HL-60 (cell line): Measurements from ENCODE around the gene ATF6.

Source experiments
- DNase-seq, 2 experiments: peaks; one replicate each; pipeline ENCODE4 v3.0.0-alpha.2; 2010 to 2020; ENCODE audit warnings: low read depth in 1 of 2, low spot score in 1 of 2
- H3K27ac ChIP-seq: fragments of 250-450 bp; sonication (Bioruptor Pico); replicated peaks from 2 replicates; pipeline ENCODE4 v1.5.1; 2020; ENCODE audit warnings: mild to moderate bottlenecking, moderate library complexity
- H3K27me3 ChIP-seq: fragments of 250-450 bp; sonication (Bioruptor Pico); 2 replicates; pipeline ENCODE4 v1.5.1; 2021; ENCODE audit warnings: mild to moderate bottlenecking, moderate library complexity; ENCODE audit not compliant: insufficient read depth, poor library complexity, severe bottlenecking
- H3K4me3 ChIP-seq: replicated peaks from 2 replicates; pipeline ENCODE4 v1.5.1; 2011; ENCODE audit warnings: mild to moderate bottlenecking, control low read depth, low read length; ENCODE audit not compliant: insufficient read depth
- GABPA ChIP-seq: IDR thresholded peaks from 2 replicates; pipeline ENCODE4 v1.6.1; 2012; ENCODE audit warnings: low read depth
- POLR2AphosphoS5 ChIP-seq: IDR thresholded peaks from 2 replicates; pipeline ENCODE4 v1.6.1; 2012; ENCODE audit warnings: low read depth
- SPI1 ChIP-seq: IDR thresholded peaks from 2 replicates; pipeline ENCODE4 v1.6.1; 2012; ENCODE audit warnings: low read depth, mild to moderate bottlenecking, borderline replicate concordance
- TF ChIP-seq, protein P1 (sequence below): IDR thresholded peaks from one replicate; pipeline ENCODE4 v1.5.1; 2011; ENCODE audit warnings: low read length, control low read depth, inconsistent platforms; ENCODE audit not compliant: insufficient read depth
- TF ChIP-seq, protein P2 (sequence below): IDR thresholded peaks from 2 replicates; pipeline ENCODE4 v1.6.1; 2012; ENCODE audit warnings: low read depth; ENCODE audit not compliant: insufficient replicate concordance

ATF6 gene

DNA sequence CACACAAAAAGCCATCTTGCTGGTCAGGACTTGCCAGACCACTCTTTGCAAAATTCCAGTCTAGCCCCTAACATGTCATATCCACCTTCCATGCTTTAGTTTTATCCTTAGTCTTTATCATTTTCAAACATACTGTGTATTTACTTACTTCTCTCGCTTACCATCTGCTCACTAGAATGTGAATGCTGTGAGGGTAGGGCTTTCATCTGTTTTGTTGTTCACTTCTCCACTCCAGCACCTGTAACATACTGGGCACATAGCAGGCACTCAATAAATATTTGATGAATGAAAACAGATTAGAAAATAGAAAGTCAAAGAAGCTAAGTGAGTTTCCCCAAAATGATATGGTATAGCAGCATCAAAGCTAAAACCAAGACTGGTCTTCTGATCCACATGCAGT lies 177.6 kb downstream of the ATF6 start:
- Histone ChIP-seq H3K27me3 (no peaks in the 10 kb centered on the region), H3K27ac (no peak overlapping the region), H3K4me3 (no peak overlapping the region)
- no peak for DNase-seq
- no peak for TF ChIP-seq SPI1
- TF ChIP-seq, protein P1, sequence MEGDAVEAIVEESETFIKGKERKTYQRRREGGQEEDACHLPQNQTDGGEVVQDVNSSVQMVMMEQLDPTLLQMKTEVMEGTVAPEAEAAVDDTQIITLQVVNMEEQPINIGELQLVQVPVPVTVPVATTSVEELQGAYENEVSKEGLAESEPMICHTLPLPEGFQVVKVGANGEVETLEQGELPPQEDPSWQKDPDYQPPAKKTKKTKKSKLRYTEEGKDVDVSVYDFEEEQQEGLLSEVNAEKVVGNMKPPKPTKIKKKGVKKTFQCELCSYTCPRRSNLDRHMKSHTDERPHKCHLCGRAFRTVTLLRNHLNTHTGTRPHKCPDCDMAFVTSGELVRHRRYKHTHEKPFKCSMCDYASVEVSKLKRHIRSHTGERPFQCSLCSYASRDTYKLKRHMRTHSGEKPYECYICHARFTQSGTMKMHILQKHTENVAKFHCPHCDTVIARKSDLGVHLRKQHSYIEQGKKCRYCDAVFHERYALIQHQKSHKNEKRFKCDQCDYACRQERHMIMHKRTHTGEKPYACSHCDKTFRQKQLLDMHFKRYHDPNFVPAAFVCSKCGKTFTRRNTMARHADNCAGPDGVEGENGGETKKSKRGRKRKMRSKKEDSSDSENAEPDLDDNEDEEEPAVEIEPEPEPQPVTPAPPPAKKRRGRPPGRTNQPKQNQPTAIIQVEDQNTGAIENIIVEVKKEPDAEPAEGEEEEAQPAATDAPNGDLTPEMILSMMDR: no peak
- TF ChIP-seq POLR2AphosphoS5: no peak
- no peak for TF ChIP-seq GABPA
- TF ChIP-seq, protein P2, sequence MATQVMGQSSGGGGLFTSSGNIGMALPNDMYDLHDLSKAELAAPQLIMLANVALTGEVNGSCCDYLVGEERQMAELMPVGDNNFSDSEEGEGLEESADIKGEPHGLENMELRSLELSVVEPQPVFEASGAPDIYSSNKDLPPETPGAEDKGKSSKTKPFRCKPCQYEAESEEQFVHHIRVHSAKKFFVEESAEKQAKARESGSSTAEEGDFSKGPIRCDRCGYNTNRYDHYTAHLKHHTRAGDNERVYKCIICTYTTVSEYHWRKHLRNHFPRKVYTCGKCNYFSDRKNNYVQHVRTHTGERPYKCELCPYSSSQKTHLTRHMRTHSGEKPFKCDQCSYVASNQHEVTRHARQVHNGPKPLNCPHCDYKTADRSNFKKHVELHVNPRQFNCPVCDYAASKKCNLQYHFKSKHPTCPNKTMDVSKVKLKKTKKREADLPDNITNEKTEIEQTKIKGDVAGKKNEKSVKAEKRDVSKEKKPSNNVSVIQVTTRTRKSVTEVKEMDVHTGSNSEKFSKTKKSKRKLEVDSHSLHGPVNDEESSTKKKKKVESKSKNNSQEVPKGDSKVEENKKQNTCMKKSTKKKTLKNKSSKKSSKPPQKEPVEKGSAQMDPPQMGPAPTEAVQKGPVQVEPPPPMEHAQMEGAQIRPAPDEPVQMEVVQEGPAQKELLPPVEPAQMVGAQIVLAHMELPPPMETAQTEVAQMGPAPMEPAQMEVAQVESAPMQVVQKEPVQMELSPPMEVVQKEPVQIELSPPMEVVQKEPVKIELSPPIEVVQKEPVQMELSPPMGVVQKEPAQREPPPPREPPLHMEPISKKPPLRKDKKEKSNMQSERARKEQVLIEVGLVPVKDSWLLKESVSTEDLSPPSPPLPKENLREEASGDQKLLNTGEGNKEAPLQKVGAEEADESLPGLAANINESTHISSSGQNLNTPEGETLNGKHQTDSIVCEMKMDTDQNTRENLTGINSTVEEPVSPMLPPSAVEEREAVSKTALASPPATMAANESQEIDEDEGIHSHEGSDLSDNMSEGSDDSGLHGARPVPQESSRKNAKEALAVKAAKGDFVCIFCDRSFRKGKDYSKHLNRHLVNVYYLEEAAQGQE: no peak

DNA sequence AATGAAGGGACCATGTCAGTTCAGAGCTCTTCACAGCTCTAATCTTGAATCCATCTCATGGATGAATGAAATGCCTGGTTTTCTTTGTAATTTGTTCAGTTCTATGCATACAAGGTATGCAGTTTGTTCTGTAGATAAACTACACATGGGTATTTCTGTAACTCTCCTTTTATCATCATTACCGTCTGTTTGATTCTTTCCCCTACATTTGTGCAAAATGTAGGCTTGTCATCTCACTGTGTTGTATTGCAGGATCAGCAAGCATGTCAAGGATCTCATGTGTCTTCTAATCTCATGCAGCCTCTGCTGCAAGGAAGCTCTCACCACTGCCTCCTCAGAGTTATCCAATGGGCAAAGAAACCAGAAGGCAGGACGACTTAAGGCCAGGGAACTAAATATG lies 178.3 kb downstream of the ATF6 start:
- Histone ChIP-seq H3K27me3 (no peaks in the 10 kb centered on the region), H3K27ac (no peak overlapping the region), H3K4me3 (no peak overlapping the region)
- TF ChIP-seq POLR2AphosphoS5: no peak
- TF ChIP-seq, protein P1: no peak
- no peak for DNase-seq

DNA sequence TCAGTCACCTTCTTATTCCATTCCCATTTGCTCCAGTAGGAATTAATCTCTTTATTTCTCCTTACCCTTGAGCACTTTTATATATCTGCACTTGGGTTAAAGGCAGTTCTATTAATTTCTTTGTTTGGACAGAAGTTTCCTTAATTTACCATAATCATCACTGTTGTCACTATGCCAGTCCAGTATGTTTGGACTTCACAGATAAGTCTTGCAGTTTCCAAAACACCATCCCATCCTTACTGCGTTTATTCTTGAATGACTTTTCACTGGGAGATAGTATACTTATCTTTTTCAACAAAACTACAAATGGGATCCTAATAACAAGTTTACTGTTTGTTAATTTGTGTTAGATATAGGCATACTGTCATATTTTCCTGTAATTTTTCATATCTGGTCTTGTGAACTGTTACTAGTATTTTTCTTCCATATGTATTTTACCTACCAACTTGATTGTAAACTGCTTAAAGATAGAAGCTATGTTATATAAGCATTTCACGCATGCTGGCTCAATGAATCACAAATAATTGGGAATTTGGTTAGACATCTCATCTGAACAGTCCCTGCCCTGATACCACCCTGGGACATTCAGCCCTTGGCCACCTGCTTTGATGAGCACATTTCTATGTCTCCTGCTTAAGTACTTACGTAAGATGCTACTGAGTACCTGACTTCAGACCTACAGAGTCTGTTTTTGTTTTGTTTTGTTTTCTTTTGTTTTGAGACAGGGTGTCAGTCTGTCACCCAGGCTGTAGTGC lies 179.4 kb downstream of the ATF6 start:
- no peak overlapping the region for H3K27ac ChIP-seq
- TF ChIP-seq, protein P2: no peak
- TF ChIP-seq POLR2AphosphoS5: no peak
- TF ChIP-seq GABPA: no peak
- TF ChIP-seq, protein P1: no peak
- no peak for TF ChIP-seq SPI1
- no peak overlapping the region for H3K4me3 ChIP-seq
- DNase-seq: no peak
- no peaks in the 10 kb centered on the region for H3K27me3 ChIP-seq
